ENCODE measurements around the gene LRP3. TPM values are rescaled to one million over a fixed set of nuclear protein-coding genes. Genes with fewer than 3 reads are reported as not detected.

The LRP3 gene
- total RNA-seq, 2 experiments from 2014 or later = 0.14 to 0.43 TPM

- DNase-seq = no peak
- peaks cover 3% of the 10 kb centered on the region for H3K27me3 Mint-ChIP-seq
- H3K27ac Mint-ChIP-seq = no peak overlapping the region
- no peak for ATAC-seq (ENCODE audit: low read depth)
- no peak overlapping the region for H3K4me3 Mint-ChIP-seq
- H3K4me1 Mint-ChIP-seq = no peaks in the 10 kb centered on the region
- POLR2A ChIA-PET = no interaction called here
- H3K9me3 Mint-ChIP-seq = no peaks in the 10 kb centered on the region
- no peaks in the 10 kb centered on the region for H3K36me3 Mint-ChIP-seq
These were observed 40.6 kb downstream of the LRP3 start for GRCh38 chr19:33234736-33235135.

GRCh38 chr19:33235269-33235995, 41.3 kb downstream of the LRP3 start:
- Mint-ChIP-seq H3K36me3 (no peaks in the 10 kb centered on the region), H3K9me3 (no peaks in the 10 kb centered on the region), H3K4me1 (no peaks in the 10 kb centered on the region), H3K4me3 (no peak overlapping the region), H3K27ac (no peak overlapping the region), H3K27me3 (no peaks in the 10 kb centered on the region)
- DNase-seq = peak; percentile 78
- ATAC-seq (ENCODE audit: low read depth) = peak; percentile 46
- POLR2A ChIA-PET = no interaction called here

- no peaks in the 10 kb centered on the region for H3K27me3 Mint-ChIP-seq
- H3K36me3 Mint-ChIP-seq = no peaks in the 10 kb centered on the region
- no peaks in the 10 kb centered on the region for H3K4me1 Mint-ChIP-seq
- DNase-seq (no peak), ATAC-seq (ENCODE audit: low read depth) (no peak)
- no peaks in the 10 kb centered on the region for H3K9me3 Mint-ChIP-seq
- H3K27ac Mint-ChIP-seq = no peak overlapping the region
- no peak overlapping the region for H3K4me3 Mint-ChIP-seq
- POLR2A ChIA-PET = interaction anchor here (0.7 kb wide), 1 partner anchor 136 kb away, joined by 3 read pairs; no protein-coding TSS in a partner anchor
These were observed 41.8 kb downstream of the LRP3 start for GRCh38 chr19:33235996-33236350.

GRCh38 chr19:33236696-33237390, 42.7 kb downstream of the LRP3 start:
- Mint-ChIP-seq H3K4me3 (no peak overlapping the region), H3K27ac (no peak overlapping the region), H3K36me3 (no peaks in the 10 kb centered on the region), H3K9me3 (no peaks in the 10 kb centered on the region), H3K27me3 (no peaks in the 10 kb centered on the region), H3K4me1 (no peaks in the 10 kb centered on the region)
- ATAC-seq (ENCODE audit: low read depth) = no peak
- DNase-seq = no peak
- POLR2A ChIA-PET = interaction anchor here (0.7 kb wide), 1 partner anchor 135 kb away, joined by 3 read pairs; no protein-coding TSS in a partner anchor

- Mint-ChIP-seq H3K4me1 (no peaks in the 10 kb centered on the region), H3K4me3 (no peak overlapping the region), H3K27me3 (no peaks in the 10 kb centered on the region), H3K9me3 (no peaks in the 10 kb centered on the region), H3K27ac (no peak overlapping the region), H3K36me3 (no peaks in the 10 kb centered on the region)
- ATAC-seq (ENCODE audit: low read depth) (no peak), DNase-seq (no peak)
- POLR2A ChIA-PET = no interaction called here
These were observed 44.5 kb downstream of the LRP3 start for GRCh38 chr19:33238481-33239149.

- ATAC-seq (ENCODE audit: low read depth) (no peak), DNase-seq (no peak)
- H3K27me3 Mint-ChIP-seq = peaks cover 4% of the 10 kb centered on the region
- POLR2A ChIA-PET = no interaction called here
- H3K27ac Mint-ChIP-seq = no peak overlapping the region
- no peaks in the 10 kb centered on the region for H3K4me1 Mint-ChIP-seq
- no peaks in the 10 kb centered on the region for H3K9me3 Mint-ChIP-seq
- H3K36me3 Mint-ChIP-seq = no peaks in the 10 kb centered on the region
- no peak overlapping the region for H3K4me3 Mint-ChIP-seq
These were observed 45.3 kb downstream of the LRP3 start for GRCh38 chr19:33239223-33239975.

GRCh38 chr19:33240181-33240771, 46.1 kb downstream of the LRP3 start:
- H3K9me3 Mint-ChIP-seq = peaks cover 1% of the 10 kb centered on the region
- DNase-seq (no peak), ATAC-seq (ENCODE audit: low read depth) (no peak)
- H3K4me3 Mint-ChIP-seq = no peak overlapping the region
- H3K36me3 Mint-ChIP-seq = no peaks in the 10 kb centered on the region
- POLR2A ChIA-PET = no interaction called here
- no peaks in the 10 kb centered on the region for H3K4me1 Mint-ChIP-seq
- no peak overlapping the region for H3K27ac Mint-ChIP-seq
- peaks cover 4% of the 10 kb centered on the region for H3K27me3 Mint-ChIP-seq

GRCh38 chr19:33241091-33241529, 47.0 kb downstream of the LRP3 start:
- no peak for ATAC-seq (ENCODE audit: low read depth)
- no peak for DNase-seq
- H3K9me3 Mint-ChIP-seq = peaks cover 1% of the 10 kb centered on the region
- no peak overlapping the region for H3K27ac Mint-ChIP-seq
- H3K4me3 Mint-ChIP-seq = no peak overlapping the region
- peaks cover 4% of the 10 kb centered on the region for H3K27me3 Mint-ChIP-seq
- no peaks in the 10 kb centered on the region for H3K4me1 Mint-ChIP-seq
- no peaks in the 10 kb centered on the region for H3K36me3 Mint-ChIP-seq
- POLR2A ChIA-PET = no interaction called here

GRCh38 chr19:33241530-33242101, 47.5 kb downstream of the LRP3 start:
- DNase-seq = no peak
- no peaks in the 10 kb centered on the region for H3K36me3 Mint-ChIP-seq
- H3K27me3 Mint-ChIP-seq = peaks cover 4% of the 10 kb centered on the region
- POLR2A ChIA-PET = no interaction called here
- peaks cover 1% of the 10 kb centered on the region for H3K9me3 Mint-ChIP-seq
- no peak overlapping the region for H3K27ac Mint-ChIP-seq
- H3K4me1 Mint-ChIP-seq = no peaks in the 10 kb centered on the region
- no peak overlapping the region for H3K4me3 Mint-ChIP-seq
- ATAC-seq (ENCODE audit: low read depth) = no peak

GRCh38 chr19:33242131-33242530, 48.0 kb downstream of the LRP3 start:
- POLR2A ChIA-PET = no interaction called here

GRCh38 chr19:33242911-33243310, 48.8 kb downstream of the LRP3 start:
- Mint-ChIP-seq H3K4me1 (no peaks in the 10 kb centered on the region), H3K36me3 (no peaks in the 10 kb centered on the region), H3K27ac (no peak overlapping the region), H3K4me3 (no peak overlapping the region), H3K27me3 (peaks cover 4% of the 10 kb centered on the region), H3K9me3 (peaks cover 1% of the 10 kb centered on the region)
- DNase-seq (no peak), ATAC-seq (ENCODE audit: low read depth) (no peak)
- POLR2A ChIA-PET = no interaction called here

More at GRCh38 chr19:33242131-33242530, 48.0 kb downstream of the LRP3 start:
- H3K27ac Mint-ChIP-seq = no peak overlapping the region
- H3K4me3 Mint-ChIP-seq = no peak overlapping the region
- no peaks in the 10 kb centered on the region for H3K36me3 Mint-ChIP-seq
- peaks cover 1% of the 10 kb centered on the region for H3K9me3 Mint-ChIP-seq
- DNase-seq (no peak), ATAC-seq (ENCODE audit: low read depth) (no peak)
- H3K27me3 Mint-ChIP-seq = peaks cover 4% of the 10 kb centered on the region
- no peaks in the 10 kb centered on the region for H3K4me1 Mint-ChIP-seq

GRCh38 chr19:33245948-33246708, 52.0 kb downstream of the LRP3 start:
- H3K36me3 Mint-ChIP-seq = no peaks in the 10 kb centered on the region
- H3K4me1 Mint-ChIP-seq = no peaks in the 10 kb centered on the region
- H3K9me3 Mint-ChIP-seq = peaks cover 1% of the 10 kb centered on the region
- peaks cover 4% of the 10 kb centered on the region for H3K27me3 Mint-ChIP-seq
- DNase-seq = no peak
- no peak overlapping the region for H3K27ac Mint-ChIP-seq
- POLR2A ChIA-PET = no interaction called here
- H3K4me3 Mint-ChIP-seq = no peak overlapping the region
- no peak for ATAC-seq (ENCODE audit: low read depth)

Data from activated naive CD8-positive, alpha-beta T cell treated with anti-CD3 and anti-CD28 coated beads, Interleukin-2, amount 10 ng/mL, durations not matched to agents 7 days and 5 days (primary cell).